ENCODE data around the gene SLC25A41.

The SLC25A41 gene

GRCh38 chr19:6425732-6426620 lies 7.6 kb downstream of the SLC25A41 start:
- DNase-seq = no peak

- DNase-seq = peak; percentile 99 to 100
Observed at GRCh38 chr19:6424939-6425731, 8.4 kb downstream of the SLC25A41 start.

- DNase-seq = no peak
Observed at GRCh38 chr19:6424195-6424938, 9.2 kb downstream of the SLC25A41 start, which contains the start of gene KHSRP. Gene KHSRP (minus strand): TSS chr19:6424811. CDS start chr19:6424701, 110 bp downstream.

- peak in 1 of 2 experiments; percentile 44 for DNase-seq
Observed at GRCh38 chr19:6423499-6424194, 9.9 kb downstream of the SLC25A41 start.

- no peak for DNase-seq
Observed at GRCh38 chr19:6421075-6422014, 12.2 kb downstream of the SLC25A41 start.

- no peak for DNase-seq
Observed at GRCh38 chr19:6418562-6418932, 15.0 kb downstream of the SLC25A41 start.

GRCh38 chr19:6417713-6418561 lies 15.6 kb downstream of the SLC25A41 start:
- DNase-seq = no peak

- no peak for DNase-seq
Observed at GRCh38 chr19:6416658-6417405, 16.7 kb downstream of the SLC25A41 start.

- DNase-seq = no peak
Observed at GRCh38 chr19:6415591-6416190, 17.9 kb downstream of the SLC25A41 start.

GRCh38 chr19:6414793-6415590 lies 18.6 kb downstream of the SLC25A41 start:
- no peak for DNase-seq

GRCh38 chr19:6413721-6414643 lies 19.6 kb downstream of the SLC25A41 start:
- no peak for DNase-seq

- no peak for DNase-seq
Observed at GRCh38 chr19:6413291-6413690, 20.3 kb downstream of the SLC25A41 start.

- DNase-seq = no peak
Observed at GRCh38 chr19:6412447-6413091, 21.0 kb downstream of the SLC25A41 start.

GRCh38 chr19:6412061-6412446 lies 21.5 kb downstream of the SLC25A41 start:
- no peak for DNase-seq

GRCh38 chr19:6409346-6409745 lies 24.2 kb downstream of the SLC25A41 start:
- DNase-seq = no peak

GRCh38 chr19:6406401-6406800 lies 27.2 kb downstream of the SLC25A41 start:
- DNase-seq = no peak

Measured in NCI-H446 (cell line).